ENCODE measurements around the gene BCKDHB.

BCKDHB gene

DNA sequence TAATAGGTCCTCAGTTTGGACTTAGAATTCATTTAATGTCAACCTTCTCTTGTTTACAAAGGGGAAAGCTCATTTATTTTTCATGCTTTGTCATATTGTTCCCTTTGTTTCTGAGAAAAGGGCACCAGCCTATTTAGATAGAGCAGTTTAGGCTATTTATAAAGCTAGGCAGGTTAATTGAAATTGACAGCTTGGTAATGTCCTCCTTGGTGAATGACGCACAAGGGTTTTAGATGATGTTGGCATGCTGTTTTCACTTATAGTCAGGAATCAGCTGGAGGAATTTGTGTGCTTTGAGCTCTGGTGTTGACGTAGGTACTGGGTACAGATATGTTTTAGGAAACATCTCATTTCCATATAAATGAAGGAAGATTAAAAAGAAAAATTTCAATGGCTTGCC is 45.2 kb downstream of the BCKDHB start:
- TF ChIP-seq, protein P1, sequence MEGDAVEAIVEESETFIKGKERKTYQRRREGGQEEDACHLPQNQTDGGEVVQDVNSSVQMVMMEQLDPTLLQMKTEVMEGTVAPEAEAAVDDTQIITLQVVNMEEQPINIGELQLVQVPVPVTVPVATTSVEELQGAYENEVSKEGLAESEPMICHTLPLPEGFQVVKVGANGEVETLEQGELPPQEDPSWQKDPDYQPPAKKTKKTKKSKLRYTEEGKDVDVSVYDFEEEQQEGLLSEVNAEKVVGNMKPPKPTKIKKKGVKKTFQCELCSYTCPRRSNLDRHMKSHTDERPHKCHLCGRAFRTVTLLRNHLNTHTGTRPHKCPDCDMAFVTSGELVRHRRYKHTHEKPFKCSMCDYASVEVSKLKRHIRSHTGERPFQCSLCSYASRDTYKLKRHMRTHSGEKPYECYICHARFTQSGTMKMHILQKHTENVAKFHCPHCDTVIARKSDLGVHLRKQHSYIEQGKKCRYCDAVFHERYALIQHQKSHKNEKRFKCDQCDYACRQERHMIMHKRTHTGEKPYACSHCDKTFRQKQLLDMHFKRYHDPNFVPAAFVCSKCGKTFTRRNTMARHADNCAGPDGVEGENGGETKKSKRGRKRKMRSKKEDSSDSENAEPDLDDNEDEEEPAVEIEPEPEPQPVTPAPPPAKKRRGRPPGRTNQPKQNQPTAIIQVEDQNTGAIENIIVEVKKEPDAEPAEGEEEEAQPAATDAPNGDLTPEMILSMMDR (conservative IDR thresholded peaks at IDR 0.05): no peak
- no peak for TF ChIP-seq ZFX (IDR thresholded peaks at IDR 0.05)
- no peak overlapping the region for H3K27ac ChIP-seq

DNA sequence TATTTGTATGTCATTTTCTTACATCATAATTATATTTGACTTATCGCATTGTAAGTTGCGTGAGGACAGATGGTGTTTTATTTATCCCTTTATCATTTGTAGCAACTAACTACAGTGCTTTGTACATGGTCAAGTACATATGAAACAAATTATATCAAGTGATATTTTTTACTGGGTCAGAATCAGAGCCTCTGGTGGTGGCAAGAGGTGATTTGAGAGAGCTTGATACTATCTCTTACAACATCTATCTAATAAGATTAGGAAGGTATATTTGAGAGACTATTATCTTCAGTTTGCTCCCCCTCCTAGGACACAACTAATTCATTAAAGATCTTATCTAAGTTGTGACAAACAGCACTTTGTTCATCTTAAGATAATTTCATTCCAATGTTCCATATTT is 47.7 kb downstream of the BCKDHB start:
- no peak overlapping the region for H3K27ac ChIP-seq
- TF ChIP-seq ZFX (IDR thresholded peaks at IDR 0.05): no peak
- TF ChIP-seq, protein P1 (conservative IDR thresholded peaks at IDR 0.05): no peak

DNA sequence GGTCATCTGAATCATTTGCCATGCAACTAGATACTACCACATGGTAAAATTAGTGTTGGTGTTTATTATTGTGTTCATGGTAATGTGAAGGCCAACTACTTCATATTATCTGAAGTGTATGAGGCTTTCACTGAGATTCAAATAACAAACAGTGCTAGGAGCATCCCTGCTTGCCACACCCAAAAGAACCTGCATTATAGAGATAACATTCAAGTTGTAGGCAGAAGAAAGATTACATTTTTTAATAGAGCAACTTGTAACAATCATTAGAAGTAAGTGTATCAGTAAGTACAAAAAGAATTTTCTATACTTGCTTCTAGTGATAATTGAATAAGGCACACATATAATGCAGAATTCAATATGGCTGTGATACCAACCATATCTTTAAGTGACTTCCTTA is 49.8 kb downstream of the BCKDHB start:
- no peak overlapping the region for H3K27ac ChIP-seq
- TF ChIP-seq ZFX (IDR thresholded peaks at IDR 0.05): no peak
- TF ChIP-seq, protein P1 (conservative IDR thresholded peaks at IDR 0.05): no peak

DNA sequence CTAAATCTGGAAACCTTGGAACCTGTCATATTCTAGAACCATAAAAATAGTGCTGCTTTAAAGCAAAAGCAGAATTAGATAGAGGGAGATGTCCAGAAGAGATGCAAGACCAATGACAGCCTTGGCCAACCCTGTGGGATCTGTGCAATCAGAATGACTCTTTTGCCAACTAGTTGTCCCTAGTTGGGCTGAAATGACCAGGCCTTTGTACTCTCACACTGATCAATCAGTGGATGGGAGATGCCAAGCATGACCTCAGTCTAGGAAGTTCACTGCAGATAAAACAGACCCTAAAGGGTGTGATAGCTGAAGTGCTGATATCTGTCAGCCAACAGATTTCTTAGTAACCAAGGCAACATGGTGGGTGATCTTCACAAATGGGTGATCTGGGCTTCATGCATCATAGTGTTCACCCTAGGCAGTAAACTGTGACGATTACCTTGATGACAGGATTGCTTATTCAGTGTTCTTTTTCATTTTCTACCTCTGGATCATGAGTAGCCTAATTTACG is 52.1 kb downstream of the BCKDHB start:
- no peak for TF ChIP-seq ZFX (IDR thresholded peaks at IDR 0.05)
- TF ChIP-seq, protein P1 (conservative IDR thresholded peaks at IDR 0.05): no peak
- no peak overlapping the region for H3K27ac ChIP-seq

DNA sequence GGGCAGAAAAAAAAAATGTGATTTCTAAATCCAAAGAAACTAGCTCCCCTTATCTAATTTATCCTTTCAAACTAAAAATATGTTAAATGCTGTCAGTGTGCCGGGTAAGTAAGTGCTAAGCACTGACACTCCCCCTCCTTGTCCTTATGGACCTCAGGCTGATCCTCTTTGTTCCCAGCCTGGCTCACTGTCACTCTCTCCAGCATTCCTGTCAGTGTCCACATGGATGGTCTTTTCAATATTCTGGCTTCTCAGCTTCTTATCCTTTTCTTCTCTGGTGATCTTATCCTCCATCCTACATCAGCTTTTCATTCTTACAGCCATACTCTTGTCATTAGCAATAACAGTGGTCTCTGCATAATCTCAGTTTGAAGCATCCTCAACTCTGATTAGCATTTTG is 55.0 kb downstream of the BCKDHB start:
- H3K27ac ChIP-seq: no peak overlapping the region
- no peak for TF ChIP-seq ZFX (IDR thresholded peaks at IDR 0.05)
- TF ChIP-seq, protein P1 (conservative IDR thresholded peaks at IDR 0.05): no peak

DNA sequence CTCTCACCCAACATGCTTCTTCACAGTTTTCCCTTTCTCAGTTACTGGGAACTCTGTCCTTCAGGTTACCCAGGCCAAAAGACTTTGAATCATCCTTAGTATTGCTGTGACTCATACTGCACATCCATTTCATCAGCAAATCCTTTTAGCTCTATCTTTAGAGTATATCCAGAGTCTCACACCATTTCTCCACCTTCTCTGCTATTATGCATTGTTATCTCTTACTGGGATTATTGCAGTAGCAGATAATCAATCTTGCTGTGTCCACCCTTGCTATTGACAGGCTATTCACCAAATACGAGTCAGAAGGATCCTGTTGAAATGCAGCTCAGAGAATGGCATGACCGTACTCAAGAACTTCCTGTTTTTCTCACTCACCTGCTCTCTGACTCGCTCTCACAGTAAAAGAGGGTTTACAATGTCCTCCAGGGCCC is 57.3 kb downstream of the BCKDHB start:
- no peak for TF ChIP-seq ZFX (IDR thresholded peaks at IDR 0.05)
- TF ChIP-seq, protein P1 (conservative IDR thresholded peaks at IDR 0.05): no peak
- no peak overlapping the region for H3K27ac ChIP-seq

DNA sequence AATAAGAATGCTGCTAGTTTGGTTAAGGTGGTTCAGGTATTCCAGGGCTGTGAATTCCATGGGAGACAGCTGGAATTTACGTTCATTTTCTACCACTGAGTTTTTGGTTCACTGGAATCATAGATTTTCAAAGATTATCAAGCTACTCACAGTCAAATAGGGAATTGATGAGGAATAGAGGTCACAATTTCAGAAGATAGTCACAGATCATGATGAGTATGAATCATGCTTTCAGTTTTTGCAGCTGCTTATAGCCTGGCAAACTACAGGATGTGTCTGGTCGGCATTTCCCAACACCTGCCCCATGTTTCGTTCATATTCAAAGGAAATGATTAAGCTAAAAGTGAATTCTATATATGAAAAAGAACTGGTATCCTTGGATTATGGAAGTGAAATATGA is 58.7 kb downstream of the BCKDHB start:
- no peak for TF ChIP-seq ZFX (IDR thresholded peaks at IDR 0.05)
- TF ChIP-seq, protein P1 (conservative IDR thresholded peaks at IDR 0.05): no peak

More for the DNA sequence above, 58.7 kb downstream of the BCKDHB start:
- H3K27ac ChIP-seq: no peak overlapping the region
